Karpas-422 (cell line): ENCODE results near the gene UTP25. TPM values are rescaled to one million over a fixed set of nuclear protein-coding genes. Genes with fewer than 3 reads are reported as not detected.

Source experiments
- DNase-seq: peaks from one replicate; pipeline ENCODE4 v3.0.0-alpha.2; 2015
- H2AFZ ChIP-seq: fragments of 200-600 bp; sonication (generic); 2 replicates; pipeline ENCODE4 v1.6.1; 2014; ENCODE audit warnings: antibody characterized with exemption, low read length, mixed read lengths
- H3K27ac ChIP-seq: fragments of 200-600 bp; sonication (generic); 2 replicates; pipeline ENCODE4 v1.5.1; 2014; ENCODE audit warnings: mild to moderate bottlenecking, low read length, moderate library complexity
- H3K27me3 ChIP-seq: fragments of 200-600 bp; sonication (generic); 2 replicates; pipeline ENCODE4 v1.6.1; 2014; ENCODE audit warnings: low read length, mixed read lengths
- H3K36me3 ChIP-seq: fragments of 200-600 bp; sonication (generic); 2 replicates; pipeline ENCODE4 v1.6.1; 2014; ENCODE audit warnings: low read length, mixed read lengths; ENCODE audit not compliant: insufficient read depth
- H3K4me1 ChIP-seq: fragments of 200-600 bp; sonication (generic); 2 replicates; pipeline ENCODE4 v1.6.1; 2014; ENCODE audit warnings: mild to moderate bottlenecking, low read length, mixed read lengths
- H3K4me2 ChIP-seq: fragments of 200-600 bp; sonication (generic); 2 replicates; pipeline ENCODE4 v1.6.1; 2014; ENCODE audit warnings: low read length, low read depth, mild to moderate bottlenecking; ENCODE audit not compliant: poor library complexity, severe bottlenecking
- H3K4me3 ChIP-seq: fragments of 200-600 bp; sonication (generic); 2 replicates; pipeline ENCODE4 v1.5.1; 2014; ENCODE audit warnings: mild to moderate bottlenecking, antibody characterized with exemption, low read length, mixed read lengths
- H3K79me2 ChIP-seq: fragments of 200-600 bp; sonication (generic); 2 replicates; pipeline ENCODE4 v1.6.1; 2014; ENCODE audit warnings: mild to moderate bottlenecking, low read length, mixed read lengths
- H3K9ac ChIP-seq: fragments of 200-600 bp; sonication (generic); 2 replicates; pipeline ENCODE4 v1.6.0; 2014; ENCODE audit warnings: low read length
- H3K9me2 ChIP-seq: fragments of 200-600 bp; sonication (generic), shearing (Covaris generic); replicated peaks from 2 replicates; pipeline ENCODE4 v1.6.0; 2014; ENCODE audit warnings: mild to moderate bottlenecking, low read length, moderate library complexity; ENCODE audit not compliant: insufficient read depth
- H3K9me3 ChIP-seq: fragments of 300-700, 200-600 bp; sonication (generic); 2 replicates; pipeline ENCODE4 v1.6.1; 2014; ENCODE audit warnings: low read length, mixed read lengths
- H4K20me1 ChIP-seq: fragments of 200-600 bp; sonication (generic); 2 replicates; pipeline ENCODE4 v1.6.1; 2014; ENCODE audit warnings: mild to moderate bottlenecking, antibody characterized with exemption, low read length, low read depth; ENCODE audit not compliant: insufficient read depth
- total RNA-seq: library from RNA; depleted of rRNA; stranded (reverse); fragments of >200 nt; shearing (Covaris generic); gene quantifications from 2 replicates; pipeline ENCODE4 v1.2.3, GENCODE V29; 2014; ENCODE audit warnings: low replicate concordance

Gene UTP25
- total RNA-seq, 1 experiment from 2014 or later, result 11.7 TPM

DNA sequence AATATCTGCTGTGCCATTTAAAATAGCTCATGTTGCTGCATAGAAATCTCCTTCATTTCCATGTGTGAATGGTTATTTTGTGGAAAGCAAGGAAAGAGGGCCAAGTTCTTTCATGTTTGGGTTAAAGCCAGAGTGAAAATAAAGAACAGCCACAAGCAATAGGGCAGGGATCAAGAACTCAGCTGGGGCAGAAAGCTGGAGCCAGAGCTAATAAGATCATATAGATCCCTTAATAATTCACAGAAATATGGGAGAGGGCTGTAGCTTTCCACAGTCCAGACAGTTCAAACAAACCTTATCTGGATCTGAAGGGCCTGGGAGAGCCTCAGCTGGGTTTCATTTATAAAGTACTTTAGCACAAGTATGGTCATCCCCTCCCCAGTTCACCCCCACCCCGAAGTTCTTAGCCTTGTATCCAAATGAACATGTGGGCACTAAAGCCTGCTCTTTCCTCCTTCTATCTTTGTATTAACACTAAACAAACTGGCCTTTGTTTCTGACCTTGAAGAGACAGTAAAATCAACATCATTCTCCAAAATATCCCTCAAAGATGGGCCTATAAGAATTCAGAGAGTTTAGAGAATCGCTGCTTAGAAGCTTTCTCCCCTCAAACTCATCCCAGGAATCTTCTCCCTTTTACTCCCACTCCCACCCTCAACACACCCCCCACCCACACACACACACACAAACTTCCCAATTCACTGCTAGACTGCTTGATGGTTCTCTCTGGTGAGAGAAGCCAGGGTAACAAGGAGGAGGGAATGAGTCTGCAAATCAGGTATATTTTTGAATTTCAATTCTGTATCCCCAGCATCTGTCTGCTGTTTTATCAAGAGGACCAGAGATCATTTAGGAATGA is 41.7 kb downstream of the UTP25 start:
- Histone ChIP-seq H3K36me3 (no peaks in the 10 kb centered on the region), H3K9me2 (no peaks in the 10 kb centered on the region), H3K79me2 (no peaks in the 10 kb centered on the region), H3K9ac (no peak overlapping the region), H3K4me1 (no peaks in the 10 kb centered on the region), H3K4me3 (no peak overlapping the region), H2AFZ (no peak overlapping the region), H3K27ac (no peak overlapping the region), H3K4me2 (no peak overlapping the region), H3K27me3 (no peaks in the 10 kb centered on the region), H4K20me1 (no peaks in the 10 kb centered on the region), H3K9me3 (no peaks in the 10 kb centered on the region)
- DNase-seq, result no peak

GRCh38 chr1:209870151-209870831 is 42.5 kb downstream of the UTP25 start:
- H3K4me1 ChIP-seq, result no peaks in the 10 kb centered on the region
- no peak overlapping the region for H3K4me2 ChIP-seq
- H3K9me3 ChIP-seq, result no peaks in the 10 kb centered on the region
- no peak for DNase-seq
- no peak overlapping the region for H3K9ac ChIP-seq
- H3K4me3 ChIP-seq, result no peak overlapping the region
- H3K9me2 ChIP-seq, result no peaks in the 10 kb centered on the region
- H3K36me3 ChIP-seq, result no peaks in the 10 kb centered on the region
- no peaks in the 10 kb centered on the region for H3K27me3 ChIP-seq
- no peak overlapping the region for H3K27ac ChIP-seq
- no peaks in the 10 kb centered on the region for H4K20me1 ChIP-seq
- H3K79me2 ChIP-seq, result no peaks in the 10 kb centered on the region
- no peak overlapping the region for H2AFZ ChIP-seq

- no peaks in the 10 kb centered on the region for H3K27me3 ChIP-seq
- H2AFZ ChIP-seq, result no peak overlapping the region
- no peaks in the 10 kb centered on the region for H3K9me2 ChIP-seq
- H3K79me2 ChIP-seq, result no peaks in the 10 kb centered on the region
- no peaks in the 10 kb centered on the region for H4K20me1 ChIP-seq
- no peak for DNase-seq
- no peak overlapping the region for H3K27ac ChIP-seq
- H3K4me2 ChIP-seq, result no peak overlapping the region
- no peak overlapping the region for H3K9ac ChIP-seq
- no peaks in the 10 kb centered on the region for H3K36me3 ChIP-seq
- H3K4me1 ChIP-seq, result no peaks in the 10 kb centered on the region
- H3K9me3 ChIP-seq, result no peaks in the 10 kb centered on the region
- H3K4me3 ChIP-seq, result no peak overlapping the region
Measured at GRCh38 chr1:209871006-209871405, 43.2 kb downstream of the UTP25 start.

GRCh38 chr1:209871430-209871829 is 43.7 kb downstream of the UTP25 start:
- Histone ChIP-seq H3K79me2 (no peaks in the 10 kb centered on the region), H2AFZ (no peak overlapping the region), H3K4me1 (no peaks in the 10 kb centered on the region), H3K9ac (no peak overlapping the region), H3K4me3 (no peak overlapping the region), H3K36me3 (no peaks in the 10 kb centered on the region), H3K27me3 (no peaks in the 10 kb centered on the region), H3K9me3 (no peaks in the 10 kb centered on the region), H4K20me1 (no peaks in the 10 kb centered on the region), H3K4me2 (no peak overlapping the region), H3K9me2 (no peaks in the 10 kb centered on the region), H3K27ac (no peak overlapping the region)
- DNase-seq, result no peak

- Histone ChIP-seq H3K9me3 (no peaks in the 10 kb centered on the region), H3K4me1 (no peaks in the 10 kb centered on the region), H3K9ac (no peak overlapping the region), H4K20me1 (no peaks in the 10 kb centered on the region), H3K4me2 (no peak overlapping the region), H3K36me3 (no peaks in the 10 kb centered on the region), H3K79me2 (no peaks in the 10 kb centered on the region), H3K4me3 (no peak overlapping the region), H2AFZ (no peak overlapping the region), H3K27me3 (no peaks in the 10 kb centered on the region), H3K9me2 (no peaks in the 10 kb centered on the region), H3K27ac (no peak overlapping the region)
- no peak for DNase-seq
Measured at GRCh38 chr1:209873067-209873799, 45.5 kb downstream of the UTP25 start.

DNA sequence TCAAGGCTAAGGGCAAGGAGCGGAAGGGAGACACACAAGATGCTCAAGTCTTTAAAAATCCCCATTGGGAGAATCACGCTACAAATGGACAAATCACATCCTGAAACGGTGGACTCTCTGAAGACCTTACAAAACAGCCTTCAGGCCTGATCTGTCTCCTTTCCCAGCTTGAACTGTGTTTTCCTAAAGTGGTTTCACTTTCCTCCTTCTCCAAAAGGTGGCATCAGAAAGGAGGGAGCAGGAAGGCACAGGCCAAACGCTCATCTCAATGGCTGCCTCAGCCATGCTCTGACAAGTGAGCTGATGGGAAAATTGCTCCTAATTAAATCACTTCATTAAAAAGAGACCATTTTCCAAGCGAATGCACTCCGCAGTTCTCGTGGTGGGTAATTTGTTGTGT is 47.7 kb downstream of the UTP25 start:
- Histone ChIP-seq H3K9ac (no peak overlapping the region), H4K20me1 (no peaks in the 10 kb centered on the region), H3K9me3 (no peaks in the 10 kb centered on the region), H3K27me3 (no peaks in the 10 kb centered on the region), H3K4me3 (no peak overlapping the region), H3K36me3 (no peaks in the 10 kb centered on the region), H3K27ac (no peak overlapping the region), H2AFZ (no peak overlapping the region), H3K79me2 (no peaks in the 10 kb centered on the region), H3K4me1 (no peaks in the 10 kb centered on the region), H3K9me2 (no peaks in the 10 kb centered on the region), H3K4me2 (no peak overlapping the region)
- DNase-seq, result no peak

- Histone ChIP-seq H3K27me3 (no peaks in the 10 kb centered on the region), H3K36me3 (no peaks in the 10 kb centered on the region), H3K9me3 (no peaks in the 10 kb centered on the region), H3K79me2 (no peaks in the 10 kb centered on the region), H3K9me2 (no peaks in the 10 kb centered on the region), H3K4me2 (no peak overlapping the region), H3K9ac (no peak overlapping the region), H3K4me1 (no peaks in the 10 kb centered on the region), H4K20me1 (no peaks in the 10 kb centered on the region), H3K4me3 (no peak overlapping the region), H2AFZ (no peak overlapping the region), H3K27ac (no peak overlapping the region)
- DNase-seq, result no peak
Measured at GRCh38 chr1:209876078-209876800, 48.5 kb downstream of the UTP25 start.
